Gastroesophageal sphincter (tissue), 3 donors: ENCODE measurements around the gene SNX13.

Source experiments
- CTCF ChIP-seq, 4 experiments: fragments of 200-600 bp in 2 of 4; fragments of 450-650 bp in 2 of 4; sonication (generic) in 1 of 4; IDR thresholded peaks; one replicate each; pipeline ENCODE4 v1.5.1; 2017 to 2019; ENCODE audit warnings: antibody characterized with exemption in 4 of 4, mild to moderate bottlenecking in 2 of 4, moderate library complexity in 2 of 4
- EP300 ChIP-seq: sonication (generic); formaldehyde crosslinking; IDR thresholded peaks from one replicate; pipeline ENCODE4 v1.6.1; 2017; ENCODE audit warnings: antibody characterized with exemption, mild to moderate bottlenecking
- POLR2A ChIP-seq, 2 donors: fragments of 450-650 bp; IDR thresholded peaks; one replicate each; pipeline ENCODE4 v1.6.1; 2017; ENCODE audit warnings: antibody characterized with exemption in 2 of 2, mild to moderate bottlenecking in 2 of 2, moderate library complexity in 1 of 2

- TF ChIP-seq CTCF (IDR thresholded peaks at IDR 0.05), result no peak
- TF ChIP-seq POLR2A (IDR thresholded peaks at IDR 0.05), result no peak
- TF ChIP-seq EP300, result no peak
Observed at GRCh38 chr7:17816903-17817302, 123.4 kb downstream of the SNX13 start.
